ENCODE results near the gene LRRTM4. TPM values are rescaled to one million over a fixed set of nuclear protein-coding genes. Genes with fewer than 3 reads are reported as not detected.

The LRRTM4 gene
- total RNA-seq, 1 experiment from 2014 or later = 0.13 TPM

DNA sequence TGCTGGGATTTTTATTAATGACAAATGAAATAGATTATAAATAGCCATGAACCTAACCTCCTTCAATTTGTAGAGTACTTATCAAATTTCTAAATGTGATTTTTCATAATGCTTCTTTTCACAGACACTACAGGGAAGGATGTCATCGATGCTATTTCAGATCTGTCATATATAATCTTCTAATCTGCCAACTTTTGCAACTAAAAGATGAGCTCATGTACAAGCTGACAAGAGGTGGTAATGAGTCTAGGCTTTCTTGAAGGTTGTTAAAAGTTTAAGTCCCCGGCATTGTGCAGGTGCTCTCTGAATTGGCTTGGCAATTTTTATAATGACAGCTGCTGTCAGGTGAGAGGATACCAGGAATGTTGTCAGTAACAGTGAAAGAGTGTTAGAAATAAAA lies 320.4 kb downstream of the LRRTM4 start:
- Histone ChIP-seq H3K4me3 (ENCODE audit: low read depth, low read length, poor library complexity, severe bottlenecking) (no peak overlapping the region), H3K4me1 (ENCODE audit: insufficient read depth, low read length, poor library complexity, severe bottlenecking) (no peaks in the 10 kb centered on the region), H3K27ac (ENCODE audit: low read depth, low read length, poor library complexity, severe bottlenecking) (no peak overlapping the region), H3K36me3 (ENCODE audit: insufficient read depth, low read length, poor library complexity, severe bottlenecking) (no peaks in the 10 kb centered on the region), H3K27me3 (replicated peaks; ENCODE audit: insufficient read depth, low read depth, low read length, poor library complexity) (no peaks in the 10 kb centered on the region), H3K9me3 (ENCODE audit: low read depth, low read length, poor library complexity, severe bottlenecking) (no peaks in the 10 kb centered on the region)
- TF ChIP-seq, protein P1, sequence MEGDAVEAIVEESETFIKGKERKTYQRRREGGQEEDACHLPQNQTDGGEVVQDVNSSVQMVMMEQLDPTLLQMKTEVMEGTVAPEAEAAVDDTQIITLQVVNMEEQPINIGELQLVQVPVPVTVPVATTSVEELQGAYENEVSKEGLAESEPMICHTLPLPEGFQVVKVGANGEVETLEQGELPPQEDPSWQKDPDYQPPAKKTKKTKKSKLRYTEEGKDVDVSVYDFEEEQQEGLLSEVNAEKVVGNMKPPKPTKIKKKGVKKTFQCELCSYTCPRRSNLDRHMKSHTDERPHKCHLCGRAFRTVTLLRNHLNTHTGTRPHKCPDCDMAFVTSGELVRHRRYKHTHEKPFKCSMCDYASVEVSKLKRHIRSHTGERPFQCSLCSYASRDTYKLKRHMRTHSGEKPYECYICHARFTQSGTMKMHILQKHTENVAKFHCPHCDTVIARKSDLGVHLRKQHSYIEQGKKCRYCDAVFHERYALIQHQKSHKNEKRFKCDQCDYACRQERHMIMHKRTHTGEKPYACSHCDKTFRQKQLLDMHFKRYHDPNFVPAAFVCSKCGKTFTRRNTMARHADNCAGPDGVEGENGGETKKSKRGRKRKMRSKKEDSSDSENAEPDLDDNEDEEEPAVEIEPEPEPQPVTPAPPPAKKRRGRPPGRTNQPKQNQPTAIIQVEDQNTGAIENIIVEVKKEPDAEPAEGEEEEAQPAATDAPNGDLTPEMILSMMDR (conservative IDR thresholded peaks at IDR 0.05; ENCODE audit: low read depth, low read length) = no peak
- no peak for TF ChIP-seq EZH2 (IDR thresholded peaks at IDR 0.05; ENCODE audit: borderline replicate concordance, low read depth, low read length, poor library complexity, severe bottlenecking)
- CTCF ChIA-PET = no interaction called here
- POLR2A ChIA-PET (ENCODE audit: low non-redundant PET) = no interaction called here
- DNase-seq (ENCODE audit: low spot score) = no peak
- intact Hi-C loops (cut with micrococcal nuclease; ENCODE audit: unreplicated experiment) = no loop called here
- BruUV-seq (replicated peaks) = no TSS peak

GRCh38 chr2:77199411-77199810 lies 322.8 kb downstream of the LRRTM4 start:
- H3K9me3 ChIP-seq (ENCODE audit: low read depth, low read length, poor library complexity, severe bottlenecking) = no peaks in the 10 kb centered on the region
- no peak overlapping the region for H3K27ac ChIP-seq (ENCODE audit: low read depth, low read length, poor library complexity, severe bottlenecking)
- no TSS peak for BruUV-seq (replicated peaks)
- POLR2A ChIA-PET (ENCODE audit: low non-redundant PET) = no interaction called here
- no peak for TF ChIP-seq EZH2 (IDR thresholded peaks at IDR 0.05; ENCODE audit: borderline replicate concordance, low read depth, low read length, poor library complexity, severe bottlenecking)
- TF ChIP-seq, protein P1 (conservative IDR thresholded peaks at IDR 0.05; ENCODE audit: low read depth, low read length) = no peak
- CTCF ChIA-PET = no interaction called here
- intact Hi-C loops (cut with micrococcal nuclease; ENCODE audit: unreplicated experiment) = no loop called here
- no peak overlapping the region for H3K4me3 ChIP-seq (ENCODE audit: low read depth, low read length, poor library complexity, severe bottlenecking)
- H3K4me1 ChIP-seq (ENCODE audit: insufficient read depth, low read length, poor library complexity, severe bottlenecking) = no peaks in the 10 kb centered on the region
- no peaks in the 10 kb centered on the region for H3K36me3 ChIP-seq (ENCODE audit: insufficient read depth, low read length, poor library complexity, severe bottlenecking)
- no peak for DNase-seq (ENCODE audit: low spot score)
- H3K27me3 ChIP-seq (replicated peaks; ENCODE audit: insufficient read depth, low read depth, low read length, poor library complexity) = no peaks in the 10 kb centered on the region

DNA sequence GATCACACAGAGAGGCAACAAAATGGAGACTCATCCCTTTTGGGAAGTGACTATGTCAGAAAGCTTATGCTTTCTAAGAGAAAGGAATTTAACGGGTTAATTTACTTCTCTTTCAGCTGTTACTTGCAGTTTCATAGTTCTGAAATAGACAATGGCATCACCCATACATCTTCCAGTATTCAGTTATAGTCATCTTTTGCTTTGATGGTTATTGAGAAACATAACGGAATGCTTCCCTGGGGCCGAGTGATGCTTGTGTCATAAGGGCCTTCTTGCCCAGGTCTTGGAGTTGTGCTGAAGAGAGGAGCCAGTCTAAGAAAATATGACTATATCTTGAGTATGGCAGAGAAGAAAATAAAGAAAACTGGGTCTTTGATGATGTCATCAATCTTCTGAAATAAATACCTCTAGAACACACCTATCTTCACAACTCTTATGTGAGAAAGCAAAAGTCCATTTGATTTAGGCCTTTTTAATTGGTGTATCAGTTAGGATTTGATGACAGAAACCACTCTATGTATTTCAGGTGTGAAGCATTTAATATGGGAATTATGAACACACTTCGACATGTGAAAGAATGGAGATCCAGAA lies 328.2 kb downstream of the LRRTM4 start:
- no peak for TF ChIP-seq EZH2 (IDR thresholded peaks at IDR 0.05; ENCODE audit: borderline replicate concordance, low read depth, low read length, poor library complexity, severe bottlenecking)
- TF ChIP-seq, protein P1 (conservative IDR thresholded peaks at IDR 0.05; ENCODE audit: low read depth, low read length) = no peak
- DNase-seq (ENCODE audit: low spot score) = no peak
- Histone ChIP-seq H3K36me3 (ENCODE audit: insufficient read depth, low read length, poor library complexity, severe bottlenecking) (no peaks in the 10 kb centered on the region), H3K4me3 (ENCODE audit: low read depth, low read length, poor library complexity, severe bottlenecking) (no peak overlapping the region), H3K27me3 (replicated peaks; ENCODE audit: insufficient read depth, low read depth, low read length, poor library complexity) (no peaks in the 10 kb centered on the region), H3K4me1 (ENCODE audit: insufficient read depth, low read length, poor library complexity, severe bottlenecking) (no peaks in the 10 kb centered on the region), H3K27ac (ENCODE audit: low read depth, low read length, poor library complexity, severe bottlenecking) (no peak overlapping the region), H3K9me3 (ENCODE audit: low read depth, low read length, poor library complexity, severe bottlenecking) (no peaks in the 10 kb centered on the region)
- ChIA-PET POLR2A (ENCODE audit: low non-redundant PET) (no interaction called here), CTCF (no interaction called here)
- no TSS peak for BruUV-seq (replicated peaks)
- intact Hi-C loops (cut with micrococcal nuclease; ENCODE audit: unreplicated experiment) = no loop called here

Data from A673 (cell line).